Suprapubic skin (tissue), 4 donors: ENCODE measurements around the gene KCNMB2. TPM values are rescaled to one million over a fixed set of nuclear protein-coding genes. Genes with fewer than 3 reads are reported as not detected.

Source experiments
- DNase-seq, 2 donors: peaks; one replicate each; pipeline ENCODE4 v3.0.0-alpha.2; 2019; ENCODE audit warnings: low spot score in 2 of 2
- H3K27ac ChIP-seq: fragments of 200-600 bp; sonication (generic); one replicate; pipeline ENCODE4 v1.5.1; 2019
- H3K27me3 ChIP-seq: fragments of 200-600 bp; sonication (generic); one replicate; pipeline ENCODE4 v1.5.1; 2019
- H3K36me3 ChIP-seq: fragments of 200-600 bp; sonication (generic); one replicate; pipeline ENCODE4 v1.5.1; 2019
- H3K4me1 ChIP-seq: fragments of 200-600 bp; sonication (generic); one replicate; pipeline ENCODE4 v1.5.1; 2019
- H3K4me3 ChIP-seq: fragments of 200-600 bp; sonication (generic); one replicate; pipeline ENCODE4 v1.5.1; 2019; ENCODE audit warnings: mild to moderate bottlenecking
- H3K9me3 ChIP-seq: fragments of 200-600 bp; sonication (generic); one replicate; pipeline ENCODE4 v1.5.1; 2019
- CTCF ChIP-seq, 2 donors: fragments of 200-600 bp in 1 of 2; fragments of 450-650 bp in 1 of 2; sonication (generic) in 1 of 2; IDR thresholded peaks; one replicate each; pipeline ENCODE4 v1.5.1; 2016 to 2019; ENCODE audit warnings: antibody characterized with exemption in 2 of 2, mild to moderate bottlenecking in 1 of 2, moderate library complexity in 1 of 2
- EP300 ChIP-seq: sonication (generic); formaldehyde crosslinking; IDR thresholded peaks from one replicate; pipeline ENCODE4 v1.6.1; 2017; ENCODE audit warnings: antibody characterized with exemption
- POLR2A ChIP-seq, 2 donors: fragments of 450-650 bp; IDR thresholded peaks; one replicate each; pipeline ENCODE4 v1.6.1; 2017; ENCODE audit warnings: antibody characterized with exemption in 2 of 2, mild to moderate bottlenecking in 2 of 2, moderate library complexity in 2 of 2
- POLR2AphosphoS5 ChIP-seq, 3 donors: sonication (generic); formaldehyde crosslinking; IDR thresholded peaks; one replicate each; pipeline ENCODE4 v1.6.1; 2017; ENCODE audit warnings: antibody characterized with exemption in 3 of 3
- WGBS: methylation state at CpG from one replicate; pipeline ENCODE4 v1.1.5; 2018; 5-methylcytosine and 5-hydroxymethylcytosine counted together
- total RNA-seq, 4 donors: library from RNA; depleted of rRNA; stranded (reverse); fragments of >200 nt; gene quantifications; one replicate each; pipeline ENCODE4 v1.1.0, GENCODE V29; 2016

KCNMB2 gene
- total RNA-seq, 4 donors from 2014 or later, result 0.42 TPM; not detected in 3

DNA sequence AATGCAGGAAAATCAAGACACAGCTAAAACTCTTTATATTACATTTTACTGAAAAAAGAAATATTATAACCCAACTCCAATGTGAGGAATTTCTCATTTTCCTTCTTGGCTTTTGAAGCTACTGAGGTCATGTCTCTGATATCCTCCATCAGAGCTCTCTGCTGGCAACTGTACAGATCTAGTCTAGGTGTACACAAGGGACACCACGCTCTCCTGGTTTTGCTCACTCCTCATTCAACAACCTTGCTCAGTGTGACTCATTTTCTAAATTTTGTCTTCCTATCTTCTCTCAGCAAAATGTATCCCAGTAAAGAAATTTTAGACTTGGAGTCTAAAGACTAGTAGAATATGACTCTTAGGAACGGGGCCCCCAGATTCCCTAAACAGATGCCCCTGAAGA is 144.3 kb downstream of the KCNMB2 start:
- Histone ChIP-seq H3K9me3 (no peaks in the 10 kb centered on the region), H3K36me3 (no peaks in the 10 kb centered on the region), H3K27ac (no peak overlapping the region), H3K4me3 (no peak overlapping the region), H3K4me1 (no peaks in the 10 kb centered on the region), H3K27me3 (no peaks in the 10 kb centered on the region)
- no peak for TF ChIP-seq CTCF (IDR thresholded peaks at IDR 0.05)
- TF ChIP-seq POLR2AphosphoS5 (IDR thresholded peaks at IDR 0.05), result no peak
- TF ChIP-seq POLR2A (IDR thresholded peaks at IDR 0.05), result no peak
- no peak for TF ChIP-seq EP300
- no peak for DNase-seq
- WGBS, result 88% methylated on average over 2 of the region's 2 CpGs

- Histone ChIP-seq H3K4me1 (no peaks in the 10 kb centered on the region), H3K4me3 (no peak overlapping the region), H3K27ac (no peak overlapping the region), H3K9me3 (no peaks in the 10 kb centered on the region), H3K36me3 (no peaks in the 10 kb centered on the region), H3K27me3 (no peaks in the 10 kb centered on the region)
- TF ChIP-seq POLR2AphosphoS5 (IDR thresholded peaks at IDR 0.05) (no peak), POLR2A (IDR thresholded peaks at IDR 0.05) (no peak), EP300 (no peak), CTCF (IDR thresholded peaks at IDR 0.05) (no peak)
- WGBS, result 78% methylated on average over 1 of the region's 1 CpG
- DNase-seq, result no peak
These were observed 148.8 kb downstream of the KCNMB2 start for GRCh38 chr3:178684881-178685590.

GRCh38 chr3:178685591-178685906 is 149.3 kb downstream of the KCNMB2 start:
- H3K27me3 ChIP-seq, result no peaks in the 10 kb centered on the region
- 44% methylated on average over 3 of the region's 3 CpGs for WGBS
- H3K4me1 ChIP-seq, result no peaks in the 10 kb centered on the region
- DNase-seq, result no peak
- TF ChIP-seq EP300 (no peak), CTCF (IDR thresholded peaks at IDR 0.05) (no peak), POLR2A (IDR thresholded peaks at IDR 0.05) (no peak), POLR2AphosphoS5 (IDR thresholded peaks at IDR 0.05) (no peak)
- H3K9me3 ChIP-seq, result no peaks in the 10 kb centered on the region
- H3K27ac ChIP-seq, result no peak overlapping the region
- H3K36me3 ChIP-seq, result no peaks in the 10 kb centered on the region
- no peak overlapping the region for H3K4me3 ChIP-seq

GRCh38 chr3:178686826-178687225 is 150.6 kb downstream of the KCNMB2 start:
- Histone ChIP-seq H3K4me1 (no peaks in the 10 kb centered on the region), H3K27me3 (no peaks in the 10 kb centered on the region), H3K36me3 (no peaks in the 10 kb centered on the region), H3K9me3 (no peaks in the 10 kb centered on the region), H3K27ac (no peak overlapping the region), H3K4me3 (no peak overlapping the region)
- WGBS, result 80% methylated on average over 1 of the region's 1 CpG
- DNase-seq, result no peak
- TF ChIP-seq POLR2AphosphoS5 (IDR thresholded peaks at IDR 0.05), result no peak
- TF ChIP-seq CTCF (IDR thresholded peaks at IDR 0.05), result no peak
- no peak for TF ChIP-seq POLR2A (IDR thresholded peaks at IDR 0.05)
- TF ChIP-seq EP300, result no peak

GRCh38 chr3:178690571-178690970 is 154.3 kb downstream of the KCNMB2 start:
- TF ChIP-seq POLR2AphosphoS5 (IDR thresholded peaks at IDR 0.05) (no peak), POLR2A (IDR thresholded peaks at IDR 0.05) (no peak), EP300 (no peak), CTCF (IDR thresholded peaks at IDR 0.05) (no peak)
- Histone ChIP-seq H3K4me3 (no peak overlapping the region), H3K27me3 (no peaks in the 10 kb centered on the region), H3K9me3 (peaks cover 1% of the 10 kb centered on the region), H3K4me1 (no peaks in the 10 kb centered on the region), H3K27ac (no peak overlapping the region), H3K36me3 (no peaks in the 10 kb centered on the region)
- 34% methylated on average over 2 of the region's 2 CpGs for WGBS
- DNase-seq, result no peak
